SK-N-SH treated with all-trans-retinoic acid at 6 μM for 48 hours (cell line): Measurements from ENCODE around the gene TMEM131L.

ENCODE experiments used
- ARNTL ChIP-seq: fragments of 450-650 bp; formaldehyde crosslinking; IDR thresholded peaks from 2 replicates; pipeline ENCODE4 v1.5.0; 2020; ENCODE audit warnings: low read depth, mild to moderate bottlenecking, moderate library complexity, borderline replicate concordance
- BACH2 ChIP-seq: fragments of 250-450 bp; sonication (Bioruptor Pico); IDR thresholded peaks from 2 replicates; pipeline ENCODE4 v1.9.0; 2021; ENCODE audit warnings: mild to moderate bottlenecking, borderline replicate concordance
- CREB5 ChIP-seq: fragments of 250-450 bp; sonication (Bioruptor Pico); IDR thresholded peaks from 2 replicates; pipeline ENCODE4 v1.5.1; 2020; ENCODE audit warnings: low read depth, mild to moderate bottlenecking, moderate library complexity
- CSRNP3 ChIP-seq: fragments of 250-450 bp; sonication (Bioruptor Pico); IDR thresholded peaks from 2 replicates; pipeline ENCODE4 v1.5.1; 2021; ENCODE audit warnings: mild to moderate bottlenecking, moderate library complexity
- GLIS3 ChIP-seq: fragments of 250-450 bp; sonication (Bioruptor Pico); IDR thresholded peaks from 2 replicates; pipeline ENCODE4 v1.5.0; 2020; ENCODE audit warnings: mild to moderate bottlenecking, moderate library complexity
- PATZ1 ChIP-seq: fragments of 250-450 bp; sonication (Bioruptor Pico); IDR thresholded peaks from 2 replicates; pipeline ENCODE4 v1.8.0; 2020; ENCODE audit warnings: mild to moderate bottlenecking, moderate library complexity, borderline replicate concordance
- RARB ChIP-seq: fragments of 250-450 bp; sonication (Bioruptor Pico); IDR thresholded peaks from 2 replicates; pipeline ENCODE4 v1.8.0; 2021; ENCODE audit warnings: mild to moderate bottlenecking, moderate library complexity
- TCF4 ChIP-seq: fragments of 250-450 bp; sonication (Bioruptor Pico); IDR thresholded peaks from 2 replicates; pipeline ENCODE4 v1.8.0; 2021; ENCODE audit warnings: mild to moderate bottlenecking, moderate library complexity, borderline replicate concordance
- ZFP3 ChIP-seq: fragments of 250-450 bp; sonication (Bioruptor Pico); IDR thresholded peaks from 2 replicates; pipeline ENCODE4 v1.5.0; 2020; ENCODE audit warnings: mild to moderate bottlenecking, moderate library complexity
- ZFP30 ChIP-seq: fragments of 450-650 bp; formaldehyde crosslinking; IDR thresholded peaks from 2 replicates; pipeline ENCODE4 v1.5.0; 2022; ENCODE audit warnings: mild to moderate bottlenecking, moderate library complexity
- ZNF565 ChIP-seq: fragments of 450-650 bp; formaldehyde crosslinking; conservative IDR thresholded peaks from 2 replicates; pipeline ENCODE4 v1.5.0; 2020; ENCODE audit warnings: low read depth, mild to moderate bottlenecking, moderate library complexity
- ZNF8 ChIP-seq: fragments of 450-650 bp; formaldehyde crosslinking; IDR thresholded peaks from 2 replicates; pipeline ENCODE4 v1.5.0; 2020; ENCODE audit warnings: mild to moderate bottlenecking, moderate library complexity
- TF ChIP-seq, protein P1 (sequence below): fragments of 250-450 bp; sonication (Bioruptor Pico); IDR thresholded peaks from 2 replicates; pipeline ENCODE4 v1.5.0; 2020; ENCODE audit warnings: mild to moderate bottlenecking, moderate library complexity

GRCh38 chr4:153622093-153622492, 155.9 kb downstream of the TMEM131L start:
- TF ChIP-seq ARNTL (CRISPR knock-in tag): no peak
- TF ChIP-seq CSRNP3 (CRISPR knock-in tag): no peak
- TF ChIP-seq, protein P1, sequence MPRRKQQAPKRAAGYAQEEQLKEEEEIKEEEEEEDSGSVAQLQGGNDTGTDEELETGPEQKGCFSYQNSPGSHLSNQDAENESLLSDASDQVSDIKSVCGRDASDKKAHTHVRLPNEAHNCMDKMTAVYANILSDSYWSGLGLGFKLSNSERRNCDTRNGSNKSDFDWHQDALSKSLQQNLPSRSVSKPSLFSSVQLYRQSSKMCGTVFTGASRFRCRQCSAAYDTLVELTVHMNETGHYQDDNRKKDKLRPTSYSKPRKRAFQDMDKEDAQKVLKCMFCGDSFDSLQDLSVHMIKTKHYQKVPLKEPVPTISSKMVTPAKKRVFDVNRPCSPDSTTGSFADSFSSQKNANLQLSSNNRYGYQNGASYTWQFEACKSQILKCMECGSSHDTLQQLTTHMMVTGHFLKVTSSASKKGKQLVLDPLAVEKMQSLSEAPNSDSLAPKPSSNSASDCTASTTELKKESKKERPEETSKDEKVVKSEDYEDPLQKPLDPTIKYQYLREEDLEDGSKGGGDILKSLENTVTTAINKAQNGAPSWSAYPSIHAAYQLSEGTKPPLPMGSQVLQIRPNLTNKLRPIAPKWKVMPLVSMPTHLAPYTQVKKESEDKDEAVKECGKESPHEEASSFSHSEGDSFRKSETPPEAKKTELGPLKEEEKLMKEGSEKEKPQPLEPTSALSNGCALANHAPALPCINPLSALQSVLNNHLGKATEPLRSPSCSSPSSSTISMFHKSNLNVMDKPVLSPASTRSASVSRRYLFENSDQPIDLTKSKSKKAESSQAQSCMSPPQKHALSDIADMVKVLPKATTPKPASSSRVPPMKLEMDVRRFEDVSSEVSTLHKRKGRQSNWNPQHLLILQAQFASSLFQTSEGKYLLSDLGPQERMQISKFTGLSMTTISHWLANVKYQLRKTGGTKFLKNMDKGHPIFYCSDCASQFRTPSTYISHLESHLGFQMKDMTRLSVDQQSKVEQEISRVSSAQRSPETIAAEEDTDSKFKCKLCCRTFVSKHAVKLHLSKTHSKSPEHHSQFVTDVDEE (CRISPR knock-in tag): no peak
- no peak for TF ChIP-seq TCF4 (CRISPR knock-in tag)
- no peak for TF ChIP-seq PATZ1 (CRISPR knock-in tag)
- TF ChIP-seq BACH2 (CRISPR knock-in tag): no peak
- no peak for TF ChIP-seq RARB (CRISPR knock-in tag)
- no peak for TF ChIP-seq ZFP3 (CRISPR knock-in tag)
- TF ChIP-seq ZNF8 (CRISPR knock-in tag): no peak
- TF ChIP-seq GLIS3 (CRISPR knock-in tag): no peak
- no peak for TF ChIP-seq ZFP30
- TF ChIP-seq CREB5: no peak
- no peak for TF ChIP-seq ZNF565 (CRISPR knock-in tag)
